ENCODE data around the gene HOXA10.

Gene HOXA10

GRCh38 chr7:27151341-27151930 is 22.7 kb downstream of the HOXA10 start:
- H3K4me2 ChIP-seq (ENCODE audit: insufficient read depth, low read length): peak overlapping the region; percentile 69
- ATAC-seq (ENCODE audit: insufficient read depth, low read depth) (no peak), DNase-seq (no peak)
- H3K4me3 ChIP-seq (ENCODE audit: low read depth in 1 of 2, low read length in 2 of 2): peak overlapping the region in 1 of 2 experiments; percentile 64; a peak in 3 of 4 replicates
- H2AFZ ChIP-seq (ENCODE audit: low read depth, low read length): peak overlapping the region; percentile 82
- H3K4me1 ChIP-seq (ENCODE audit: insufficient read depth, low read length): peaks cover 39% of the 10 kb centered on the region
- no peaks in the 10 kb centered on the region for H3K27me3 ChIP-seq (ENCODE audit: insufficient read depth, low read length, poor library complexity)
- no peaks in the 10 kb centered on the region for H4K20me1 ChIP-seq (ENCODE audit: insufficient read depth, low read length)
- H3K9ac ChIP-seq (ENCODE audit: low read depth, low read length): peak overlapping the region; percentile 73
- peak overlapping the region; percentile 80 for H3K27ac ChIP-seq (ENCODE audit: low read length)
- H3K9me3 ChIP-seq (ENCODE audit: insufficient read depth, low read length, severe bottlenecking): no peaks in the 10 kb centered on the region
- H3K36me3 ChIP-seq (ENCODE audit: insufficient read depth, low read length): peaks cover 5% of the 10 kb centered on the region; the same call in 1 of the 2 replicates
- no peak for TF ChIP-seq EZH2 (IDR thresholded peaks at IDR 0.05; ENCODE audit: borderline replicate concordance, low read depth, low read length, severe bottlenecking)
- TF ChIP-seq, protein P1, sequence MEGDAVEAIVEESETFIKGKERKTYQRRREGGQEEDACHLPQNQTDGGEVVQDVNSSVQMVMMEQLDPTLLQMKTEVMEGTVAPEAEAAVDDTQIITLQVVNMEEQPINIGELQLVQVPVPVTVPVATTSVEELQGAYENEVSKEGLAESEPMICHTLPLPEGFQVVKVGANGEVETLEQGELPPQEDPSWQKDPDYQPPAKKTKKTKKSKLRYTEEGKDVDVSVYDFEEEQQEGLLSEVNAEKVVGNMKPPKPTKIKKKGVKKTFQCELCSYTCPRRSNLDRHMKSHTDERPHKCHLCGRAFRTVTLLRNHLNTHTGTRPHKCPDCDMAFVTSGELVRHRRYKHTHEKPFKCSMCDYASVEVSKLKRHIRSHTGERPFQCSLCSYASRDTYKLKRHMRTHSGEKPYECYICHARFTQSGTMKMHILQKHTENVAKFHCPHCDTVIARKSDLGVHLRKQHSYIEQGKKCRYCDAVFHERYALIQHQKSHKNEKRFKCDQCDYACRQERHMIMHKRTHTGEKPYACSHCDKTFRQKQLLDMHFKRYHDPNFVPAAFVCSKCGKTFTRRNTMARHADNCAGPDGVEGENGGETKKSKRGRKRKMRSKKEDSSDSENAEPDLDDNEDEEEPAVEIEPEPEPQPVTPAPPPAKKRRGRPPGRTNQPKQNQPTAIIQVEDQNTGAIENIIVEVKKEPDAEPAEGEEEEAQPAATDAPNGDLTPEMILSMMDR (IDR thresholded peaks at IDR 0.05; ENCODE audit: borderline replicate concordance, extremely low read depth, low read length, poor library complexity, severe bottlenecking): no peak
- H3K79me2 ChIP-seq (ENCODE audit: insufficient read depth, low read length): peaks cover 36% of the 10 kb centered on the region

GRCh38 chr7:27150568-27151340 is 23.4 kb downstream of the HOXA10 start:
- Histone ChIP-seq H3K79me2 (ENCODE audit: insufficient read depth, low read length) (peaks cover 36% of the 10 kb centered on the region), H3K4me1 (ENCODE audit: insufficient read depth, low read length) (peaks cover 38% of the 10 kb centered on the region), H3K27ac (ENCODE audit: low read length) (peak overlapping the region; percentile 80), H3K27me3 (ENCODE audit: insufficient read depth, low read length, poor library complexity) (no peaks in the 10 kb centered on the region), H3K36me3 (ENCODE audit: insufficient read depth, low read length) (peaks cover 6% of the 10 kb centered on the region; the same call in 1 of the 2 replicates), H2AFZ (ENCODE audit: low read depth, low read length) (peak overlapping the region; percentile 82), H3K9ac (ENCODE audit: low read depth, low read length) (peak overlapping the region; percentile 73), H3K9me3 (ENCODE audit: insufficient read depth, low read length, severe bottlenecking) (no peaks in the 10 kb centered on the region), H3K4me3 (ENCODE audit: low read depth in 1 of 2, low read length in 2 of 2) (peak overlapping the region; percentile 27 to 64), H3K4me2 (ENCODE audit: insufficient read depth, low read length) (peak overlapping the region; percentile 69), H4K20me1 (ENCODE audit: insufficient read depth, low read length) (no peaks in the 10 kb centered on the region)
- DNase-seq (peak; percentile 73), ATAC-seq (ENCODE audit: insufficient read depth, low read depth) (peak; percentile 84)
- no peak for TF ChIP-seq EZH2 (IDR thresholded peaks at IDR 0.05; ENCODE audit: borderline replicate concordance, low read depth, low read length, severe bottlenecking)
- TF ChIP-seq, protein P1 (IDR thresholded peaks at IDR 0.05; ENCODE audit: borderline replicate concordance, extremely low read depth, low read length, poor library complexity, severe bottlenecking): peak; percentile 74

GRCh38 chr7:27149842-27150567 is 24.1 kb downstream of the HOXA10 start:
- Histone ChIP-seq H2AFZ (ENCODE audit: low read depth, low read length) (peak overlapping the region; percentile 82), H3K9me3 (ENCODE audit: insufficient read depth, low read length, severe bottlenecking) (no peaks in the 10 kb centered on the region), H3K27me3 (ENCODE audit: insufficient read depth, low read length, poor library complexity) (no peaks in the 10 kb centered on the region), H3K27ac (ENCODE audit: low read length) (peak overlapping the region; percentile 80), H3K79me2 (ENCODE audit: insufficient read depth, low read length) (peaks cover 28% of the 10 kb centered on the region), H3K9ac (ENCODE audit: low read depth, low read length) (peak overlapping the region; percentile 73), H3K36me3 (ENCODE audit: insufficient read depth, low read length) (peaks cover 9% of the 10 kb centered on the region; the same call in 1 of the 2 replicates), H3K4me1 (ENCODE audit: insufficient read depth, low read length) (peaks cover 31% of the 10 kb centered on the region), H4K20me1 (ENCODE audit: insufficient read depth, low read length) (no peaks in the 10 kb centered on the region), H3K4me2 (ENCODE audit: insufficient read depth, low read length) (peak overlapping the region; percentile 69), H3K4me3 (ENCODE audit: low read depth in 1 of 2, low read length in 2 of 2) (peak overlapping the region; percentile 27 to 64)
- DNase-seq (no peak), ATAC-seq (ENCODE audit: insufficient read depth, low read depth) (peak; percentile 62)
- TF ChIP-seq, protein P1 (IDR thresholded peaks at IDR 0.05; ENCODE audit: borderline replicate concordance, extremely low read depth, low read length, poor library complexity, severe bottlenecking): no peak
- no peak for TF ChIP-seq EZH2 (IDR thresholded peaks at IDR 0.05; ENCODE audit: borderline replicate concordance, low read depth, low read length, severe bottlenecking)
